Liver (tissue), 9 donors: ENCODE results near the gene SLC7A6OS. TPM values are rescaled to one million over a fixed set of nuclear protein-coding genes. Genes with fewer than 3 reads are reported as not detected.
A peak's percentile ranks its signal among the peaks of the same experiment; 100 is the strongest.

ENCODE experiments used
- DNase-seq: peaks from one replicate; pipeline ENCODE4 v3.0.0-alpha.2; 2017; ENCODE audit warnings: low spot score
- H3K27ac ChIP-seq, 2 donors: one replicate each; pipeline ENCODE4 v1.7.0; 2013; ENCODE audit warnings: inconsistent platforms in 2 of 2, low read length in 2 of 2, control low read depth in 1 of 2, low read depth in 1 of 2, mild to moderate bottlenecking in 1 of 2
- H3K27me3 ChIP-seq, 4 donors: one replicate each; pipeline versions ENCODE4 v1.6.1 to v1.7.0; 2013; ENCODE audit warnings: low read length in 3 of 4, inconsistent platforms in 1 of 4, mild to moderate bottlenecking in 1 of 4, moderate library complexity in 1 of 4; ENCODE audit not compliant: control insufficient read depth in 4 of 4, insufficient read depth in 4 of 4
- H3K36me3 ChIP-seq, 4 donors: one replicate each; pipeline versions ENCODE4 v1.6.1 to v1.7.0; 2013; ENCODE audit warnings: low read length in 3 of 4, mild to moderate bottlenecking in 3 of 4, low read depth in 1 of 4, moderate library complexity in 1 of 4; ENCODE audit not compliant: control insufficient read depth in 4 of 4, insufficient read depth in 3 of 4
- H3K4me1 ChIP-seq, 4 donors: one replicate each; pipeline versions ENCODE4 v1.6.1 to v1.7.0; 2013; ENCODE audit warnings: low read length in 3 of 4, mild to moderate bottlenecking in 3 of 4, moderate library complexity in 1 of 4; ENCODE audit not compliant: control insufficient read depth in 4 of 4, insufficient read depth in 4 of 4
- H3K4me3 ChIP-seq, 3 donors: one replicate each; pipeline versions ENCODE4 v1.6.1 to v1.7.0; 2013; ENCODE audit warnings: low read length in 3 of 3, control low read depth in 1 of 3, low read depth in 1 of 3, mild to moderate bottlenecking in 1 of 3
- H3K9ac ChIP-seq, 2 donors: one replicate each; pipeline ENCODE4 v1.7.0; 2013; ENCODE audit warnings: low read length in 2 of 2, mild to moderate bottlenecking in 2 of 2, moderate library complexity in 2 of 2, control low read depth in 1 of 2, low read depth in 1 of 2
- H3K9me3 ChIP-seq, 4 donors: one replicate each; pipeline versions ENCODE4 v1.6.1 to v1.7.0; 2013; ENCODE audit warnings: low read length in 3 of 4; ENCODE audit not compliant: control insufficient read depth in 4 of 4
- CTCF ChIP-seq: fragments of 150-350 bp; IDR thresholded peaks from 2 replicates; pipeline ENCODE4 v1.5.1; 2017; ENCODE audit warnings: improper control_type of control experiment, low read depth, low read length; ENCODE audit not compliant: missing input control
- EGR1 ChIP-seq, 2 donors: IDR thresholded peaks; 2 replicates each; pipeline ENCODE4 v1.6.1; 2016 to 2018; ENCODE audit warnings: antibody characterized with exemption in 2 of 2, low read depth in 2 of 2
- FOXA1 ChIP-seq: IDR thresholded peaks from 2 replicates; pipeline ENCODE4 v1.6.1; 2016; ENCODE audit warnings: antibody characterized with exemption
- FOXA2 ChIP-seq: IDR thresholded peaks from 2 replicates; pipeline ENCODE4 v1.6.1; 2016; ENCODE audit warnings: antibody characterized with exemption
- GABPA ChIP-seq, 2 donors: IDR thresholded peaks in 1 of 2; conservative IDR thresholded peaks in 1 of 2; 2 replicates each; pipeline ENCODE4 v1.6.1; 2016; ENCODE audit warnings: antibody characterized with exemption in 2 of 2, mild to moderate bottlenecking in 1 of 2, moderate library complexity in 1 of 2
- HNF4A ChIP-seq, 2 donors: conservative IDR thresholded peaks; 2 replicates each; pipeline ENCODE4 v1.6.1; 2016; ENCODE audit warnings: antibody characterized with exemption in 2 of 2, mild to moderate bottlenecking in 2 of 2
- HNF4G ChIP-seq: IDR thresholded peaks from 2 replicates; pipeline ENCODE4 v1.6.1; 2016; ENCODE audit warnings: antibody characterized with exemption
- JUND ChIP-seq, 2 donors: IDR thresholded peaks; 2 replicates each; pipeline ENCODE4 v1.6.1; 2016; ENCODE audit warnings: antibody characterized with exemption in 2 of 2
- MAX ChIP-seq: IDR thresholded peaks from 2 replicates; pipeline ENCODE4 v1.6.1; 2016; ENCODE audit warnings: antibody characterized with exemption
- NR2F2 ChIP-seq: IDR thresholded peaks from 2 replicates; pipeline ENCODE4 v1.6.1; 2016; ENCODE audit warnings: antibody characterized with exemption
- RAD21 ChIP-seq, 2 donors: IDR thresholded peaks; 2 replicates each; pipeline ENCODE4 v1.6.1; 2016; ENCODE audit warnings: antibody characterized with exemption in 2 of 2, mild to moderate bottlenecking in 2 of 2
- REST ChIP-seq: IDR thresholded peaks from 2 replicates; pipeline ENCODE4 v1.6.1; 2016; ENCODE audit warnings: antibody characterized with exemption, mild to moderate bottlenecking
- RXRA ChIP-seq, 2 donors: IDR thresholded peaks; 2 replicates each; pipeline ENCODE4 v1.6.1; 2017 to 2018; ENCODE audit warnings: antibody characterized with exemption in 2 of 2, mild to moderate bottlenecking in 1 of 2
- SP1 ChIP-seq: IDR thresholded peaks from 2 replicates; pipeline ENCODE4 v1.6.1; 2018; ENCODE audit warnings: antibody characterized with exemption, mild to moderate bottlenecking
- TAF1 ChIP-seq: conservative IDR thresholded peaks from 2 replicates; pipeline ENCODE4 v1.6.1; 2016; ENCODE audit warnings: antibody characterized with exemption, mild to moderate bottlenecking
- YY1 ChIP-seq: IDR thresholded peaks from 2 replicates; pipeline ENCODE4 v1.6.1; 2016; ENCODE audit warnings: antibody characterized with exemption, mild to moderate bottlenecking
- ZBTB33 ChIP-seq: IDR thresholded peaks from 2 replicates; pipeline ENCODE4 v1.6.1; 2016; ENCODE audit warnings: antibody characterized with exemption
- WGBS: extraction: QIAGEN DNeasy Blood & Tissue Kit; methylation state at CpG from one replicate; pipeline ENCODE4 v1.1.7; 2013; 5-methylcytosine and 5-hydroxymethylcytosine counted together
- polyA plus RNA-seq, 2 donors: library from polyadenylated mRNA; stranded (reverse) in 1 of 2; unstranded in 1 of 2; fragments of 200-250 nt in 1 of 2; fragments of >200 nt in 1 of 2; fragmentation: Nextera tagmentation in 1 of 2; extraction: Ambion mirVana in 1 of 2; gene quantifications; one replicate each; pipeline versions ENCODE4 v1.2.1 to v1.2.3, GENCODE V29; 2013 to 2015
- total RNA-seq, 2 donors: library from RNA; depleted of rRNA; stranded (reverse); fragments of >200 nt; gene quantifications; one replicate each; pipeline ENCODE4 v1.2.3, GENCODE V29; 2014
- TF ChIP-seq, protein P1 (sequence below): IDR thresholded peaks from 2 replicates; pipeline ENCODE4 v1.6.1; 2016; ENCODE audit warnings: antibody characterized with exemption
- donor health status: healthy.
- donor health status: healthy.
- donor health status: healthy.
- donor health status: healthy.
- donor health status: healthy.

SLC7A6OS gene
- total and polyA plus RNA-seq, 4 donors = 2.6 to 8.3 (median 5.5) TPM

DNA sequence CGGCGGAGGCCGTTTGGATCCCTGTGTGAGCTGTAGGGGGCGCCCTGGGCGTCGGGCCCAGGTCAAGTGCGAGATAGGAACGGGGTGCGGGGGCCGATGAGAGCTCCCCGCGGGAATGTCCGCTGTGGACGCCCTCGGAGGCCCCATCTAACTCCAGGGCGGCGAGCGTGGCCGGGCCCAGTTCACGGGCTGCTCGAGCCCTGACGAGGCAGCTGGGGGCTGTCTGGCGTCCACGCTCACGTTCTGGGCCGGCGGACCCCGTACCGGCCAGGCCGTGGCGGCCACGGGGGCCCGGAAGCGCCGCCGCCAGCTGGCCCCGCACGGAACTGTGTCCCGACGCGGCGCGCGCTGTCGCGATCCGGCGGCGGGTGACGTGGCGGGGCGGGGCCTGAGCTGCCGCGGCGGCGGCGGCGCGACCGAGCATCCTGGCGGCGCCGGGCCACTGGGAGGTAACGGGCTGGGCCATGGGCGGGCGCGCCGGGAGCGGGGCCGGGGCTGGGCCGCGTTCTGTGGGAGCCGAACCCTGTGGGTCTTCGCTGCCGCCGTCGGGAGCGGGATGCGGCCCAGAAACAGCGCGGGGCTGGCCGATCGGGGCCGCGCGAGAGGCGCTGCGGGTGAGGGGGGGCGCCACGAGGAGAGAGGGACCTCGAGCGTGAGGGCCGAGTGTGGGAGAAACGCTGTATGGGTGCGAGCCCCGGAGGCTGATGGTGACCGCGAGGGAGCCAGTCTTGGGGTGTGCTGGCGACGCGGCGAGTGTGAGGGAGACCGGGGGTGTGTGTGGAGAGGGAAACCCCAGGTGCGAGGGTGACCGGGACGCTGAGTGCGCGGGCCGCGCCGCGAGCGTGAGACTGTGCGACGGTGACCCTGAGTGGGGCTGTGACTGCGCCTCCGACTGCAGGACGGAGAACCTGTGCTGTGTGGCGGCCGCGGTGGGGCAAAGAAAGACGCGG lies 46.3 kb downstream of the SLC7A6OS start, which contains the start of gene SLC7A6:
TSS of gene SLC7A6 (plus strand) at position 399 of the 950 bp plus-strand sequence. CDS start 10,201 bp downstream, outside the sequence.
- 1% methylated on average over 123 of the region's 123 CpGs for WGBS
- DNase-seq = peak; percentile 84
- TF ChIP-seq CTCF (peak; percentile 30), RAD21 (IDR thresholded peaks at IDR 0.05) (peak in 1 of 2 donors; percentile 55), HNF4A (conservative IDR thresholded peaks at IDR 0.05) (no peak), YY1 (no peak), TAF1 (no peak)
- H3K27ac ChIP-seq = peak within 1 kb of the TSS; percentile 55 to 79
- H3K36me3 ChIP-seq = peaks cover 0 to 13% (median 4%) of the 10 kb centered on the region in 4 donors
- peak within 1 kb of the TSS; percentile 3 to 75 for H3K9ac ChIP-seq
- peaks cover 2 to 14% (median 10%) of the 10 kb centered on the region in 4 donors for H3K4me1 ChIP-seq
- H3K27me3 ChIP-seq = no peaks in the 10 kb centered on the region
- H3K9me3 ChIP-seq = no peaks in the 10 kb centered on the region
- H3K4me3 ChIP-seq = peak within 1 kb of the TSS; percentile 70 to 82 (median 74)

GRCh38 chr16:68263559-68264127 lies 47.1 kb downstream of the SLC7A6OS start:
- Histone ChIP-seq H3K36me3 (peaks cover 0 to 19% (median 6%) of the 10 kb centered on the region in 4 donors), H3K4me1 (peaks cover 2 to 14% (median 10%) of the 10 kb centered on the region in 4 donors), H3K27ac (peak overlapping the region; percentile 45 to 79), H3K9me3 (no peaks in the 10 kb centered on the region), H3K4me3 (peak overlapping the region; percentile 70 to 82 (median 72)), H3K9ac (peak overlapping the region in 1 of 2 donors; percentile 57), H3K27me3 (no peaks in the 10 kb centered on the region)
- no peak for TF ChIP-seq JUND (IDR thresholded peaks at IDR 0.05)
- no peak for TF ChIP-seq CTCF
- TF ChIP-seq MAX = no peak
- TF ChIP-seq HNF4A (conservative IDR thresholded peaks at IDR 0.05) = no peak
- no peak for TF ChIP-seq REST
- TF ChIP-seq TAF1 = no peak
- TF ChIP-seq NR2F2 = no peak
- TF ChIP-seq, protein P1, sequence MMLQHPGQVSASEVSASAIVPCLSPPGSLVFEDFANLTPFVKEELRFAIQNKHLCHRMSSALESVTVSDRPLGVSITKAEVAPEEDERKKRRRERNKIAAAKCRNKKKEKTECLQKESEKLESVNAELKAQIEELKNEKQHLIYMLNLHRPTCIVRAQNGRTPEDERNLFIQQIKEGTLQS = no peak
- TF ChIP-seq HNF4G = no peak
- no peak for TF ChIP-seq GABPA (IDR thresholded peaks at IDR 0.05 in 1 of 2, conservative IDR thresholded peaks at IDR 0.05 in 1 of 2)
- TF ChIP-seq YY1 = no peak
- no peak for TF ChIP-seq RAD21 (IDR thresholded peaks at IDR 0.05)
- TF ChIP-seq RXRA (IDR thresholded peaks at IDR 0.05) = no peak
- TF ChIP-seq ZBTB33 = no peak
- TF ChIP-seq FOXA1 = no peak
- TF ChIP-seq EGR1 (IDR thresholded peaks at IDR 0.05; ENCODE audit: low read depth in 2 of 2) = no peak
- no peak for TF ChIP-seq FOXA2
- TF ChIP-seq SP1 = no peak
- no peak for DNase-seq
- 45% methylated on average over 11 of the region's 11 CpGs for WGBS
